T47D (cell line): ENCODE measurements around the gene CPNE1.
"Not testable (repeated sequence)": the region's sequence is repeated elsewhere in the genome, so short reads cannot be mapped to it uniquely, and the experiment has no call there.

Source experiments
- DNase-seq, 2 experiments: peaks; one replicate each; pipeline versions ENCODE4 v3.0.0 to v3.0.0-alpha.2; 2011 to 2012; ENCODE audit warnings: low read depth in 1 of 2, low spot score in 1 of 2
- JUND ChIP-seq: IDR thresholded peaks from 2 replicates; pipeline ENCODE4 v1.6.1; 2012; ENCODE audit warnings: low read depth
- in situ Hi-C: cut with HindIII; loops from 2 replicates; pipeline ENCODE4 v1.10.0; 2016; ENCODE audit warnings: low sequenced_read_pairs, low pct_unique_long_range_greater_than_20kb

Gene CPNE1

GRCh38 chr20:35664466-35665206, at the start of gene CPNE1, which contains the start of gene RBM12:
Gene CPNE1, minus strand, starts transcription at chr20:35664900. Its CDS starts 31,977 bp downstream, at chr20:35632923.
Gene RBM12, minus strand, starts transcription at chr20:35664900. Its CDS starts 9,578 bp downstream, at chr20:35655322.
- peak; percentile 96 for DNase-seq
- in situ Hi-C loops: no loop called here
- no peak for TF ChIP-seq JUND

- DNase-seq: no peak
- in situ Hi-C loops: no loop called here
- TF ChIP-seq JUND: no peak
Observed at GRCh38 chr20:35714127-35714526, 49.4 kb upstream of the CPNE1 start.

- DNase-seq, in situ Hi-C loops: not testable (repeated sequence)
Observed at GRCh38 chr20:35713120-35713519, 48.4 kb upstream of the CPNE1 start.

GRCh38 chr20:35711588-35712209, 47.0 kb upstream of the CPNE1 start:
- in situ Hi-C loops: no loop called here
- no peak for DNase-seq
- TF ChIP-seq JUND: no peak

GRCh38 chr20:35710884-35711587, 46.3 kb upstream of the CPNE1 start:
- no peak for DNase-seq
- in situ Hi-C loops: no loop called here
- TF ChIP-seq JUND: no peak

- DNase-seq: no peak
- in situ Hi-C loops: no loop called here
Observed at GRCh38 chr20:35710039-35710438, 45.3 kb upstream of the CPNE1 start.

GRCh38 chr20:35709259-35709658, 44.6 kb upstream of the CPNE1 start:
- TF ChIP-seq JUND: no peak
- in situ Hi-C loops: no loop called here
- DNase-seq: no peak

More at GRCh38 chr20:35710039-35710438, 45.3 kb upstream of the CPNE1 start:
- TF ChIP-seq JUND: no peak

- in situ Hi-C loops: no loop called here
- no peak for DNase-seq
- no peak for TF ChIP-seq JUND
Observed at GRCh38 chr20:35708502-35708901, 43.8 kb upstream of the CPNE1 start.

GRCh38 chr20:35706591-35707529, 42.2 kb upstream of the CPNE1 start:
- DNase-seq, in situ Hi-C loops: not testable (repeated sequence)

GRCh38 chr20:35705894-35706293, 41.2 kb upstream of the CPNE1 start:
- DNase-seq, in situ Hi-C loops: not testable (repeated sequence)

GRCh38 chr20:35704514-35705261, 40.0 kb upstream of the CPNE1 start:
- in situ Hi-C loops: no loop called here
- TF ChIP-seq JUND: no peak
- DNase-seq: no peak
